LoVo (cell line): ENCODE data around the gene EEIG1.

Source experiments
- DNase-seq: peaks from one replicate; pipeline ENCODE4 v3.0.0-alpha.2; 2016; ENCODE audit warnings: low spot score

Gene EEIG1

GRCh38 chr9:128001151-128001778, 20.5 kb upstream of the EEIG1 start:
- DNase-seq = no peak

- no peak for DNase-seq
Observed at GRCh38 chr9:127999461-127999860, 18.7 kb upstream of the EEIG1 start.

GRCh38 chr9:127993721-127994120, 12.9 kb upstream of the EEIG1 start:
- no peak for DNase-seq

DNA sequence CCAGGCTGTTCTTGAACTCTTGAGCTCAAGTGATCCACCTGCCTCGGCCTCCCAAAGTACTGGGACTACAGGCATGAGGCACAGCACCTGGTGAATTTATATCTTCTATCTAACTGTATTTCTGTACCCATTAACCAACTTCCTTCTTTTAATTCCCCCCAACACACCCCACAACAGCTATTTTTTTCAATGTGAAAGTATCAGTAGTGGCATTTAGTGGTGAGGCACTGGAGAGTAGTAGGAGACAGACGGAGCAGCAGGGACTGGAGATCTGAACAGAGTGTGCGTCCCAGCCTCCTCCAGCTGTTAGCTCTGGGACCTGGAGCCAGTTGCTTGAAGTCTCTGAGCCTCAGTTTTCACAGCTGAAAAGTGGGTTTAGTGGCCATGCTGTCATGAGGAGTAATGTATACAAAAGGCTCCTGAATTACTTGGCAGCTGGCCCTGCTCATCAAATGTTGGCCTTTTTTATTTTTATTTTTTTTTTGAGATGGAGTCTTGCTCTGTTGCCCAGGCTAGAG, 11.0 kb upstream of the EEIG1 start:
- no peak for DNase-seq

DNA sequence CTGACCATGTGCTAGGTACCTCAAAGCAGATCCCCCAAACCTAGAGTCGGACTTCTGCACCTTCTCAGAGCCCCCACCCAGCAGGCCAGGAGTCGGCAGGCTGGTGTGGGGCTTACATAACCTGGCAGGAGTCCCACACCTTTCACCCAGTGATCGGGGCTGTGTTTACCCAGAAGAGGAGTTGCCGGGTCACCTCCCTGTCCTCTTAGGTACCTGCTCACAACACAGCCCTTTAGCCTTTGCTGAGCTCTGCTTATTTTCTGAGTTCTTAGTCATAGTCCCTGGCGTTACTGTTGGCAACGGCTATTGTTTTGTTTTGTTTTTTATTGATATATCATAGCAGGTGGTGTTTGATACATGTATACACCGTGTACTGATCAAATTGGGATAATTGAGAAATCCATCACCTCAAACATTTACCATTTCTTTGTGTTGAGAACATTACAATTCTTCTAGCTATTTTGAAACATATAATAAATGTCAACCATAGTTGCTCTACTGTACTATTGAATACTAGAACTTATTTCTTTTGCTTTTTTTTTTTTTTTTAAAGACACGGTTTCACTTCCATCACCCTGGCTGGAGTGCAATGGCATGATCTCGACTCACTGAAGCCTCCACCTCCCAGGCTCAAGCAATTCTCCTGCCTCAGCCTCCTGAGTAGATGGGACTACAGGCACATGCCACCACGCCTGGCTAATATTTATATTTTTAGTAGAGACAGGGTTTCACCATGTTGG, 10.4 kb upstream of the EEIG1 start:
- DNase-seq = peak; percentile 58

- DNase-seq = no peak
Observed at GRCh38 chr9:127990554-127990953, 9.8 kb upstream of the EEIG1 start.

DNA sequence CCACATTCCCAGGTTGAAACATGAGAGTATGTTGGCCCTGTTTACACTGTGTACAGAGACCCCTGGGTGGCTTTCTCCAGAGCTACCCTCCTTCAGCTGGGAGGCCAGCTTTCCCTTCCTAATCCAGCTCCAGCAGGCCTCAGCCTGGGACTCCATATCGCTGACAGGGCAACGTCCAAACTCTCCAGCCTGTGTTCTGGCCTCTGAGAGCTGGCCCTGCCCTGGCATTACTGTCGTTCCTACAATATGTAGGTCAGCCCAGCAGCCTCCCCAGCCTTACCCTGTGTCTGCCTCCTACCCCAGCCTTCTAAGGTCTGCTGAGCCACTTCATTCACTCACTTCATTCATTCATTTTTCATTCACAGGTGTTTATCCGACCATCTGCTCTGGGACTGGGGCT, 8.3 kb upstream of the EEIG1 start:
- no peak for DNase-seq

- peak; percentile 22 for DNase-seq
Observed at GRCh38 chr9:127987103-127987614, 6.4 kb upstream of the EEIG1 start.

DNA sequence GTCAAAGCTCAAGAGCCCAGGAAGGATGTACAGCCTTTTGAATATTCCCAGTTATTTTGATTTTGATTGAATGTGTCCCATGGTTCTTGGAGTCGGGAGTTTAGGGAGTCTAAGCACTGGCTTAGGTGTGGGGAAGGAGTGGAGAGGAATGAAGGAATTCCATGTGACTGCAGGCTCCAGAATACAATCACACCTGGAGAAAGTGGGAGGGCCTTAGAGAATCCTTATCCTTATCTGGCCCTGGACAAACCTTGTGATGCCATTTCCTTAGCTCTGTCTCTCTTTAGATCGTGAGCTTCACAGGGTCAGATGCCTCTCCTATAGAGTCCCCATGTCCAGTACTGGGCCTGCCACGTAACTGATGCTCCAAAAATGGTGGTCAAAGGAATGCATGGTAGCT, 4.2 kb upstream of the EEIG1 start:
- DNase-seq = no peak

GRCh38 chr9:127983847-127984289, 3.1 kb upstream of the EEIG1 start:
- DNase-seq = no peak

- no peak for DNase-seq
Observed at GRCh38 chr9:127982912-127983311, 2.1 kb upstream of the EEIG1 start.

GRCh38 chr9:127981559-127982121, 851 bp upstream of the EEIG1 start:
- no peak for DNase-seq

GRCh38 chr9:127980060-127980705, 606 bp downstream of the EEIG1 start:
- DNase-seq = peak; percentile 55

- no peak for DNase-seq
Observed at GRCh38 chr9:127979333-127980059, 1.3 kb downstream of the EEIG1 start.

DNA sequence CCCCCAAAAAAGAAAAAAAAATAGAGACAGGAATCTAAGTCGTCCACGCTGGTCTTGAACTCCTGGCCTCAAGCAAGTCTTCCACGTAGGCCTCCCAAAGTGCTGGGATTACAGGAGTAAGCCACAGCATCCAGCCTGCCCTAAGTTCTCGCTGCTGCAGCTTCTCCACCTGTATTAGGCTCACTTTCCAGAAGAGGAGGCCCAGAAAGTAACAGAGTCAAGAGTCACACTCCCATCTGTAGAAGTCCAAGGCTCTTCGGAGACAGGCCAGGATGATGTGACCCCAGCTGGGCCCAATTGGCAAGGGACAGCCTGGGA, 1.8 kb downstream of the EEIG1 start:
- no peak for DNase-seq

- no peak for DNase-seq
Observed at GRCh38 chr9:127977884-127978647, 2.7 kb downstream of the EEIG1 start.

DNA sequence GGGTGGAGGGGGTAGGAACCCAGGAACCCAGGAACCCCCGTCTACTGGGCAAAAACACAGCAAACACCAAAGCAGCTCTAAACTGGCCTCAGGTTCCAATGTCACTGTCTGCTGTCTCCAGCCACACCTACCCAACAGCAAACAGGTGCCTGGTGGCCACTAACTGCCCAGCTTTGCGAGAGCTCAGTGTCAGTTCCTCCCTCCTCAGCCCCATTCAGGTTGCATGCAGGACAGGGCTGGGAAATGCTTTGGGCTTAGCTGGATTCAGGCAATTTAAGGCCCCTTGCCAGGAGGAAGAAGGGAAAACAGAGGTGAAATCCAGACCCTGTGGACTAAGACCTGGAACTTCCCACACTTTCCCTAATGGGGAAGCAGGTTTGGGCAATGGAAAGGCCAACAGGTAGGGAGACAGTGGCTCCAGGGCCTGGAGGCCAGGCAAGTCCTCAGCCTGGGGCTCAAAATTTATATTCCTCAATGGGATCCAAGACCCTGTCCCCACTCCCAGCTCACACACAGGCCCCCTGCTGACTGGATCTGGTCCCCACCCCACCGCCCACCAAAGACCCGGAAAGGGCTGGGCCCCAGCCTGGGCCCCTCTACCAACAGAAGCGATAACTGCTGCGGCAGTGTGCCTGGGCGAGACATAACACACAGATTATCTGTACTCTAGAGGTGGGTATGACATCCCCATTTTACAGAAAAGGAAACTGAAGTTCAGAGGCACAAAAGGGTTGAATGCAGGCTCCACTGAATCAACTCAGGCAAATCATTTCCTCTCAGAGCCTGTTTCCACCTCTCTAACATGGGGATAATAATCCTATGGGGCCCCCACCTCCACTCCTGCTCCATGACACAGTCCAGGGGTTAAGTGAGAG, 3.5 kb downstream of the EEIG1 start:
- no peak for DNase-seq

- no peak for DNase-seq
Observed at GRCh38 chr9:127976498-127976897, 4.3 kb downstream of the EEIG1 start.

DNA sequence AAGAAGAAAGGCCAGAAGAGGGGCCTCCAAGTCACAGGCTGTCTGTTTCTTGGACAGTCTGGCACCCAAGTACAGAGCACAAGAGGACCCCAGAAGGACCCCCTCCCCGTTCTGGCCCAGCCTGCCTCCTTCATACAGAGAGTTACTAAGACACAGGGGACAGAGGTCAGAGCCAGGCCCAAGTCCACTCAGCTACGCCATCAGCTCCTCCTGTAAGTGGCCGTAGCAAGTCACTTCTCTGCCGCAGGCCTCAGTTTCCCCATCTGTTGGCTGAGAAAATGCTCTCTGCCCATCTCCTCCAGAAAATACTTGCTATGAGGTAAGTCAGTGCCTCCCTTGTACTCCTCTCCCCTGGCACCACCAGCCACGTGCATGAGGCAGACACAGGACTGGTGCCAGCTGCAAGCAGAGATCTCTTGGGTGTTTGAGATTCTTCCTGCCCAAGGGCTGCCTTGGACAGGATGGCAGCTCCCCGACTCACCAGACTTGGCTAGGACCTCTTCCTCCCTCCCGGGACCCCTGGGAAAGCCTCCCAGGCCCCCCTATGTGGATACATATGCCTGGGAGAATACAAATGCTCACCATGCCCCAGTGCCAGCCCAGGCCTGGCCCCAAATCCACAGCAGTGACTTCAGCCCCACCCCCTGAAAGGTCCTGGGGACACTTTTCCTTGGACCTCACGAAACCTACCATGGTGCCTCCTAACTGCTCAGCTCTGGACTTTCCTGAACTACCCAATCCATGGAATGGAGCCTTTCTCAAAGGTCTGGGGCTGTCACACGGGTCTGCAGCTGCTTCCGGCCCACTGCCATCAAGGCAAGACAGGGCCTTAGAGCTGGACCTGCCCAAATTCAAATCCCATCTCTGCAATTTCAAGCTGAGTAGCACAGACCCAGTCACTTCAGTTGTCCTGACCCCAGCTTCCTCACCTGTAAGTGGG, 5.1 kb downstream of the EEIG1 start:
- DNase-seq = no peak
